GOT3 (cell line): ENCODE data around the gene OR51A4.
"Not testable (repeated sequence)": the region's sequence is repeated elsewhere in the genome, so short reads cannot be mapped to it uniquely, and the experiment has no call there.

Experiments
- DNase-seq: peaks from one replicate; lab custom pipeline; 2025; ENCODE audit warnings: mixed read lengths; lab: John Stamatoyannopoulos, UW

OR51A4 gene

DNA sequence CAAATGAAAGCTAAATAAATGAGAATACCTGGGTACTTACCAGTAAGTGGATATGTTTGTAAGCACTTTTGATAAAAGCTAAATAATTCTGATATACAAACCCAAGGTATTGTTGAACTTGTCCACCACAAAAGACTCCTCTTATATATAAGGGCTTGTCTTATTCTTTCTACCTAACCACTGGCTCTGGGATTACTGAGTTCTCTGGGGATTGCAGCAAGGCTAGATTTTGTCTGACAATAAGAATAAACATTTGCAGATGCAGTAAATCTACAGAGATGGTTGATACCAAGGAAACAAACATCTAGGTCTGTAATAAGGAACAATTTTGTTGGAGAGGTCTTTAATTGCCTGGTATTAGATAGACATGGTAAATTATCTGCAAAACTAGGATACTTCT is at the start of gene OR51A4:
TSS of gene OR51A4 (minus strand) at position 101 of the 400 bp plus-strand sequence. CDS start 505 bp downstream, outside the sequence.
- DNase-seq = no peak

DNA sequence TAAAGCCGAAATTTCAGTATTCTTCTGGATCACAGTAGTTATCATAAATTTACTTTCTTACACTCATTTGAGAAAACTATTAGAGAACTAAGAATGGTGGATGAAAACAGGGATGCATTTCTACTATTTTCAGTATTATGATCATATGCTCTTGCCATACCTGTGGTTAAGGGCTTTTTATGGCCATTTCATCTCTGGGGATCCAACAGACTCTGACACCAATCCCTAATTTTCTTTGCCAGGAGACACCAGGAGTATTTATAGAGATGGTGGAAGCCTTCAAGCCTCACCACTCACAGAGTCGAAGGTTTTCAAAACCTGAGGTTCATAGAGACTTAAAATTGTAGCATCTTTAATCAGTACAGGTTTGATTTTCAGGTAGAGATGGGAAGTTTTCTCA is 47.1 kb upstream of the OR51A4 start, which contains the start of gene OR51L1:
TSS of gene OR51L1 (plus strand) at position 301 of the 400 bp plus-strand sequence. CDS start 4,132 bp downstream, outside the sequence.
- no peak for DNase-seq

DNA sequence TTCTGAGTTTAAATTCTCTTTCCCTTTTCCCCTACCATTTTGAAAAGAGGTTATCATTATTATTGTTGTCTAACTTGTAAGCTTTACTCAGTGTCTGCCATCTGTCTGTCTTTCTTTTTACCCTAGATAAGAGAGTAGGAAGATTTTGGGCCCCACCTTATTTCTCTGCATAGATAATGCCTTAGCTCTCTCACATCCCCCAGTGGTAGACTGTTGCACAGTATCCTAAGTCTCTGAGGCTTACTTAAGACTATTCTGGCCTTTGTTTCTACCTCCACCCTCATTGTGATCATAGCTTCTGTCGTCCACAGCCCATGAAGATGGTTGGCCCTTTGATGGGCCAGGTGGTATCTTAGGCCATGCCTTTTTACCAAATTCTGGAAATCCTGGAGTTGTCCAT is 43.7 kb upstream of the OR51A4 start:
- DNase-seq = no peak

- DNase-seq = no peak
Measured at GRCh38 chr11:4983841-4984240, 36.4 kb upstream of the OR51A4 start.

GRCh38 chr11:4982678-4983077 is 35.3 kb upstream of the OR51A4 start:
- DNase-seq = no peak

DNA sequence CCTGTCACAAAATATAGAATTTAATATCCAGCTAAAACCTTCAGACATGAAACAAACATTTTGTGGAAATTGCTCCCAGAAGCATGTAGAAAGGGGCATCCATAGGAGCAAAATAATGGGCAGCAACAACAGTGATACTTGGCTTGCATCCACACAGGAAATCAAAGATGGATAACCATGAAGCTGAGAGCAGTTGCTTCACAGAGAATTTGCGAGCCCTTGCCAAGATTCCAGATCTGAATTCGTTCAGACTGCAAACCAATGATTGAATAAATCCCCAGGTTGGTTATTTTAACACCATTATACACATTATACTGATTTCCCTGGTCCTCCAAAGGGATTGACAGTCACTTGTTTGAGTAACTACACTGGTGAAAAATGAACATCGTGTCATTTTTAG is 31.6 kb upstream of the OR51A4 start:
- DNase-seq = no peak

GRCh38 chr11:4975436-4975835 is 28.0 kb upstream of the OR51A4 start:
- no peak for DNase-seq

DNA sequence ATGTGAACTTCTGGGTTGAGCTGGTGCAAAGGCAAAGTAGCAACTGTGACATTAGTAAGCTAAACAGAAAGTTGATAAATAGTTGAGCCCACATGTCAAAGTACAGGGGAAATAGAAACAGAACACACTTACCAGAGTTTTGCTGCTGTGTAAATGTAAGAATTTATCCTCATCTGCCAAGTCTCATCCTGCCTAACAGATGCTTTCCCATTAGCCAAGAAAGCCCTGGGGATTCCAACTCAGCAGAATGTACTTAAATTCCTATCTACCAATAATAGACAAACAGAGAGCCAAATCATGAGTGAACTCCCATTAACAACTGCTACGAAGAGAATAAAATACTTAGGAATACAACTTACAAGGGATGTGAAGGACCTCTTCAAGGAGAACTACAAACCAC is 15.4 kb upstream of the OR51A4 start:
- no peak for DNase-seq

DNA sequence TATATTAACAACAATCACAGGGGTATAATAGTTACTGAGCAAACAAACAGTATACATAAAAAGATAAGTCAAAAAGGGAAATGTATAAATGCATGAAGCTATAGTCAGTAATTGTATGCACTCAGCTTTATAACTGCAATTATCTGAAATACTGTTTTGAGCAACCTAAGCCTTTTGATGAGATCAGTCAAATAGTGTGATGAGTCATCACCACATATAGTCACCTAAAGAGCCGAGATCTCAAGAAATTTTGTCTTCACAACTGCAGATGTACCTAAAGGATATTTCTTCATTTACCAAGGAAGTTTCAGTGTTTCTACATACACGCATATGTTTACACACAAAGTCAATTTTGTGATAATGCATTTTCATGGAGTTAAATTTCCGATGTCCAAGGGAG is 13.5 kb upstream of the OR51A4 start:
- DNase-seq = no peak

DNA sequence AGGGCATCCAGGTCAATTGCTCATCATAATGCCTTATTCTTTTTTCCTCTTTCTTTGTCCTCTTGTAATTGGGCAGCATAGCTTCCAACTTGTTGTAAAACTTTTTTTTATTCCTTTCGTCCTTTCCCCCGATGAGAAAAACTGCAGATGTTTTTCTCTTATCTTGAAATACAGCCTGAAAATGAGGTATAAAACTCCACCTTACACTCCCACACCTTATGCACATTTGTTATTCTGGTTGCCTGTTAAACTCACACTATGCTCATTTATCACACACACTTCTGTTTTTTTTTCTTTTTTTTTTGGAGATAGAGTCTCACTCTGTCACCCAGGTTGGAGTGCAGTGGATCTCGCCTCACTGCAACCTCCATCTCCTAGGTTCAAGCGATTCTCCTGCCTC is 10.0 kb upstream of the OR51A4 start:
- no peak for DNase-seq

DNA sequence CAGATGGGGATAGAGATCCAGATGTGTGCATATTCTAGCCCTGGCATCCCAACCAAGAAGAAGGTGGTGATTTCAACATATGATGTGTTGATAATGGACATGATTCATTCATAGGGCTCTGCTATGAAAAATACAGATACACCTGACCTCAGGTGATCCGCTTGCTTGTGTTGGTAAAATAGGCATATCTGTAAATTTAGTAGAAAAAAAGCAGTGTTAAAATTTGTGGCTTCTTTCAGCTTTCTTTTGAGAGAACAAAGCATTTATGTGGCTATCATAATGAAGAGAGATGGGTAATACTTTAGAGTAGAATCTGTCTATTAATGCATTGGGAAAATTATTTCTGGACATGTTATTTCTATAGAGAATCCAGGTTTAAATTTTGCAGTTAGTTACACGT is 8.2 kb upstream of the OR51A4 start, which contains the start of gene OR51A2:
TSS of gene OR51A2 (minus strand) at position 101 of the 400 bp plus-strand sequence. CDS start at position 101, 0 bp downstream.
- not testable (repeated sequence) for DNase-seq

GRCh38 chr11:4936745-4937144 is 10.7 kb downstream of the OR51A4 start:
- no peak for DNase-seq

- no peak for DNase-seq
Measured at GRCh38 chr11:4932751-4933150, 14.7 kb downstream of the OR51A4 start.

- no peak for DNase-seq
Measured at GRCh38 chr11:4926608-4927007, 20.8 kb downstream of the OR51A4 start.

GRCh38 chr11:4924239-4924638 is 23.2 kb downstream of the OR51A4 start, which contains the start of gene OR51G1:
OR51G1 (minus strand) TSS chr11:4924339; CDS start chr11:4924339, 0 bp downstream.
- no peak for DNase-seq

- DNase-seq = no peak
Measured at GRCh38 chr11:4922304-4922703, 25.1 kb downstream of the OR51A4 start.

DNA sequence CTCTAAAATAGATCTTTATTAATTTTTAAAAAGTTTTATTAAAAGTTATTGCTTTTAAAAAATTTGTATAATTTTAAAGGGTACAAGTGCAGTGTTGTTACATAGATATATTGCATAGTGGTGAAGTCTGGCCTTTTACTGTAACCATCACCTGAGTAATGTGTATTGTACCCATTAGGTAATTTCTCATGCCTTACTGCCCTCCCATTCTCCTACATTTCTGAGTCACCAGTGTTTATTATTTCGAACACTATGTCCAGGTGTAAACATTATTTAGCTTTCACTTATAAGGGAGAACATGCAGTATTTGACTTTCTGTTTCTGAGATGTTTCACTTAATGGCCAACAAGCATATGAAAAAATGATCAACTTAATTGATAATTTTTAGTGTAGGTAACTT is 25.6 kb downstream of the OR51A4 start:
- no peak for DNase-seq

GRCh38 chr11:4919250-4919649 is 28.2 kb downstream of the OR51A4 start, which contains the start of gene OR51G2:
OR51G2 (minus strand) TSS chr11:4919350; CDS start chr11:4915663, 3,687 bp downstream.
- DNase-seq = no peak

DNA sequence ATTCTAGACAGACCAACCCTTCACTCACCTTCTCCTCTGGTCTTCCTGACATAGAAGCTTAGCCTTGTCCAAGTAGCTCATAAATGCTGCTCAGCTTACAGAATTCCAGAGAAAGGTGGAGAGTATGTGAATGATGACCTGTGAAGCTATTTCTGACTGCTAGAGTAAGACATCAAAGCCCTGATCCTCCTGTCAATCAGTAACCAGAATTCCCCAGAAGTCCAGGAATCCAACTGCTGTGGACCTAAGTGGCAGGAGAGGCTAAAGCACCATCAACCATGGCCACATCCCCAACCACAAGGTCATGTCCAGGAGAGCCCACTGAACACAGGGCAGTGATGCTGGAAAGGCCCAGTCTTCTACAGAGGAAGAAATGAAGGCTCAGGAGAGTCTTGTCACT is 30.8 kb downstream of the OR51A4 start:
- no peak for DNase-seq

DNA sequence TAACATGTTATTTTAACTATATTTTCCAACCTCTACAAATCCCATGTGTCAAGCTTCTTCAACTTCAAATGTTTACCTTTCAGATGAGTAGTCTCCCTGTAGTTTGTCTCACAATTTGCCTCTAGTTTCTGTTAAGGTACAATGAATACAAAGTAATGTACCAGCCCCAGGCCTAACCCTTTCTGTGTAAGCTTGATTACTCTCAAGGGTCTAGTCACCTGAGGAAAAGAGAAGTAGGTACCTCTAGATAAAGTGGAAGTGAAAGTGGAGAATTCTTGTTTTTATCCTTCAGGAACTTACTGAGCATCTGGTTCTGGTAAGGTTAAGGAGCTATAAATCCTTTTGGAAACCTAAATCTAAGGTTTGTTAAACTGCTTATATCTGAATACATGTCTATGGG is 43.9 kb downstream of the OR51A4 start, which contains the start of gene OR51A7:
TSS of gene OR51A7 (plus strand) at position 300 of the 400 bp plus-strand sequence. CDS start 3,587 bp downstream, outside the sequence.
- DNase-seq = no peak
